Peyer's patch (tissue), 4 donors: ENCODE measurements around the gene PIPOX. TPM values are rescaled to one million over a fixed set of nuclear protein-coding genes. Genes with fewer than 3 reads are reported as not detected.

Experiments used
- DNase-seq, 3 donors: peaks; one replicate each; pipeline ENCODE4 v3.0.0-alpha.2; 2017 to 2019
- H3K27ac ChIP-seq, 4 donors: fragments of 200-600 bp; sonication (generic); one replicate each; pipeline ENCODE4 v1.5.1; 2016 to 2019
- H3K27me3 ChIP-seq, 2 donors: fragments of 200-600 bp; sonication (generic); one replicate each; pipeline ENCODE4 v1.5.1; 2019
- H3K36me3 ChIP-seq, 3 donors: fragments of 200-600 bp; sonication (generic); one replicate each; pipeline ENCODE4 v1.5.1; 2016 to 2019
- H3K4me1 ChIP-seq, 4 donors: fragments of 200-600 bp; sonication (generic); one replicate each; pipeline ENCODE4 v1.5.1; 2016 to 2019
- H3K4me3 ChIP-seq, 4 donors: fragments of 200-600 bp; sonication (generic); 1 replicate in 3 of 4; 2 replicates in 1 of 4; pipeline ENCODE4 v1.5.1; 2016 to 2019; ENCODE audit warnings: mild to moderate bottlenecking in 1 of 4
- H3K9me3 ChIP-seq, 4 donors: fragments of 200-600 bp; sonication (generic); one replicate each; pipeline ENCODE4 v1.5.1; 2016 to 2019; ENCODE audit warnings: mild to moderate bottlenecking in 1 of 4
- CTCF ChIP-seq, 6 experiments: fragments of 450-650 bp in 4 of 6; fragments of 200-600 bp in 2 of 6; sonication (generic) in 1 of 6; IDR thresholded peaks; one replicate each; pipeline ENCODE4 v1.5.1; 2017 to 2019; ENCODE audit warnings: antibody characterized with exemption in 6 of 6, mild to moderate bottlenecking in 3 of 6, moderate library complexity in 1 of 6
- POLR2A ChIP-seq, 2 donors: fragments of 450-650 bp; IDR thresholded peaks; one replicate each; pipeline ENCODE4 v1.5.1; 2017; ENCODE audit warnings: antibody characterized with exemption in 2 of 2, mild to moderate bottlenecking in 2 of 2, moderate library complexity in 2 of 2
- total RNA-seq, 4 donors: library from RNA; depleted of rRNA; stranded (reverse); fragments of >200 nt; gene quantifications; one replicate each; pipeline ENCODE4 v1.1.0, GENCODE V29; 2016

Gene PIPOX
- total RNA-seq, 4 donors from 2014 or later = 3.2 to 5.2 (median 4.8) TPM; not detected in 1

GRCh38 chr17:29043539-29044145 is 701 bp downstream of the PIPOX start:
- Histone ChIP-seq H3K4me3 (no peak overlapping the region), H3K9me3 (no peaks in the 10 kb centered on the region), H3K27me3 (no peaks in the 10 kb centered on the region), H3K4me1 (peaks cover 0 to 8% (median 3%) of the 10 kb centered on the region in 4 donors), H3K27ac (no peak overlapping the region), H3K36me3 (no peaks in the 10 kb centered on the region)
- TF ChIP-seq POLR2A (IDR thresholded peaks at IDR 0.05) (no peak), CTCF (IDR thresholded peaks at IDR 0.05) (no peak)
- no peak for DNase-seq

- no peaks in the 10 kb centered on the region for H3K9me3 ChIP-seq
- no peak overlapping the region for H3K27ac ChIP-seq
- DNase-seq = no peak
These were observed 2.1 kb downstream of the PIPOX start for GRCh38 chr17:29045026-29045425.

GRCh38 chr17:29045734-29046472 is 3.0 kb downstream of the PIPOX start:
- DNase-seq = no peak
- Histone ChIP-seq H3K36me3 (no peaks in the 10 kb centered on the region), H3K27me3 (no peaks in the 10 kb centered on the region), H3K9me3 (no peaks in the 10 kb centered on the region), H3K4me3 (no peak overlapping the region), H3K4me1 (peaks cover 0 to 8% (median 3%) of the 10 kb centered on the region in 4 donors), H3K27ac (no peak overlapping the region)
- TF ChIP-seq CTCF (IDR thresholded peaks at IDR 0.05) (no peak), POLR2A (IDR thresholded peaks at IDR 0.05) (no peak)

More at GRCh38 chr17:29045026-29045425, 2.1 kb downstream of the PIPOX start:
- Histone ChIP-seq H3K36me3 (no peaks in the 10 kb centered on the region), H3K4me1 (peaks cover 0 to 8% (median 3%) of the 10 kb centered on the region in 4 donors), H3K4me3 (no peak overlapping the region), H3K27me3 (no peaks in the 10 kb centered on the region)
- no peak for TF ChIP-seq CTCF (IDR thresholded peaks at IDR 0.05)
- no peak for TF ChIP-seq POLR2A (IDR thresholded peaks at IDR 0.05)

- Histone ChIP-seq H3K4me1 (peaks cover 0 to 8% (median 3%) of the 10 kb centered on the region in 4 donors), H3K27ac (no peak overlapping the region), H3K36me3 (no peaks in the 10 kb centered on the region), H3K27me3 (no peaks in the 10 kb centered on the region), H3K9me3 (no peaks in the 10 kb centered on the region), H3K4me3 (no peak overlapping the region)
- no peak for TF ChIP-seq CTCF (IDR thresholded peaks at IDR 0.05)
- no peak for DNase-seq
These were observed 3.5 kb downstream of the PIPOX start for GRCh38 chr17:29046473-29046839.

- no peaks in the 10 kb centered on the region for H3K4me1 ChIP-seq
- no peak for DNase-seq
- no peak overlapping the region for H3K4me3 ChIP-seq
- TF ChIP-seq CTCF (IDR thresholded peaks at IDR 0.05) (no peak), POLR2A (IDR thresholded peaks at IDR 0.05) (no peak)
- H3K27ac ChIP-seq = no peak overlapping the region
- no peaks in the 10 kb centered on the region for H3K36me3 ChIP-seq
- H3K27me3 ChIP-seq = no peaks in the 10 kb centered on the region
- H3K9me3 ChIP-seq = no peaks in the 10 kb centered on the region
These were observed 5.8 kb downstream of the PIPOX start for GRCh38 chr17:29048440-29049368.
